HG03025 (cell line): ENCODE measurements around the gene DNMBP.
"Not testable (repeated sequence)": the region's sequence is repeated elsewhere in the genome, so short reads cannot be mapped to it uniquely, and the experiment has no call there.

ENCODE experiments used
- ATAC-seq: cut with Tn5 transposase; IDR thresholded peaks from one replicate; pipeline ENCODE4 v1.9.1; 2021; ENCODE audit warnings: mild to moderate bottlenecking, moderate library complexity; ENCODE audit not compliant: unreplicated experiment, low FRiP score

DNMBP gene

GRCh38 chr10:99994801-99995200 is 14.9 kb downstream of the DNMBP start:
- ATAC-seq: no peak

- no peak for ATAC-seq
Measured at GRCh38 chr10:99993701-99994689, 15.8 kb downstream of the DNMBP start.

GRCh38 chr10:99985637-99986036 is 24.1 kb downstream of the DNMBP start:
- ATAC-seq: not testable (repeated sequence)

GRCh38 chr10:99984211-99985034 is 25.3 kb downstream of the DNMBP start:
- ATAC-seq: no peak

- ATAC-seq: no peak
Measured at GRCh38 chr10:99983280-99983988, 26.3 kb downstream of the DNMBP start.

- no peak for ATAC-seq
Measured at GRCh38 chr10:99982728-99983127, 27.0 kb downstream of the DNMBP start.

- ATAC-seq: no peak
Measured at GRCh38 chr10:99981581-99982199, 28.1 kb downstream of the DNMBP start.

- ATAC-seq: no peak
Measured at GRCh38 chr10:99979066-99979685, 30.6 kb downstream of the DNMBP start.

GRCh38 chr10:99977916-99978315 is 31.8 kb downstream of the DNMBP start:
- ATAC-seq: no peak

- ATAC-seq: no peak
Measured at GRCh38 chr10:99976886-99977665, 32.7 kb downstream of the DNMBP start.

GRCh38 chr10:99975942-99976809 is 33.6 kb downstream of the DNMBP start:
- ATAC-seq: no peak

- ATAC-seq: no peak
Measured at GRCh38 chr10:99975106-99975829, 34.5 kb downstream of the DNMBP start.

- ATAC-seq: no peak
Measured at GRCh38 chr10:99973190-99973589, 36.6 kb downstream of the DNMBP start.

- ATAC-seq: no peak
Measured at GRCh38 chr10:99967961-99968360, 41.8 kb downstream of the DNMBP start.

- ATAC-seq: no peak
Measured at GRCh38 chr10:99966306-99966705, 43.4 kb downstream of the DNMBP start.

GRCh38 chr10:99965700-99966099 is 44.0 kb downstream of the DNMBP start:
- no peak for ATAC-seq

- ATAC-seq: no peak
Measured at GRCh38 chr10:99964791-99965190, 45.0 kb downstream of the DNMBP start.
